ENCODE results near the gene OOSP1. TPM values are rescaled to one million over a fixed set of nuclear protein-coding genes. Genes with fewer than 3 reads are reported as not detected.

Gene OOSP1
- total and polyA plus RNA-seq, 10 of the 15 experiments (the other 5 are each of a cell fraction or from before 2014, with no cell fraction given) = not detected

GRCh38 chr11:59960502-59961381, 22.5 kb downstream of the OOSP1 start (continued):
- TF ChIP-seq ZNF687 (IDR thresholded peaks at IDR 0.05) (no peak), IRF3 (IDR thresholded peaks at IDR 0.05) (no peak), TCF3 (IDR thresholded peaks at IDR 0.05; ENCODE audit: borderline replicate concordance, insufficient read depth, low read depth, low read length) (no peak), HCFC1 (IDR thresholded peaks at IDR 0.05; ENCODE audit: low read length) (no peak), LARP7 (IDR thresholded peaks at IDR 0.05) (no peak), NR2C1 (IDR thresholded peaks at IDR 0.05) (no peak), CBFB (IDR thresholded peaks at IDR 0.05; ENCODE audit: low read depth) (no peak), E2F8 (IDR thresholded peaks at IDR 0.05; ENCODE audit: low read depth, partially characterized antibody) (no peak)
